Kidney epithelial cell (primary cell): ENCODE data around the gene PHPT1. TPM values are rescaled to one million over a fixed set of nuclear protein-coding genes. Genes with fewer than 3 reads are reported as not detected.

ENCODE experiments used
- DNase-seq: peaks from one replicate; pipeline ENCODE4 v3.0.0-alpha.2; 2010; ENCODE audit warnings: low read depth
- H3K27me3 ChIP-seq: 2 replicates; pipeline ENCODE4 v1.6.0; 2011; ENCODE audit warnings: low read length; ENCODE audit not compliant: control insufficient read depth, insufficient read depth
- H3K36me3 ChIP-seq: 2 replicates; pipeline ENCODE4 v1.5.1; 2011; ENCODE audit warnings: low read length; ENCODE audit not compliant: control insufficient read depth, insufficient read depth
- H3K4me3 ChIP-seq: 2 replicates; pipeline ENCODE4 v1.5.1; 2011; ENCODE audit warnings: low read depth, mild to moderate bottlenecking, control low read depth, low read length
- CTCF ChIP-seq: IDR thresholded peaks from 2 replicates; pipeline ENCODE4 v1.5.1; 2011; ENCODE audit warnings: mild to moderate bottlenecking, moderate library complexity, low read length, control low read depth, inconsistent platforms; ENCODE audit not compliant: insufficient read depth, poor library complexity, severe bottlenecking
- total RNA-seq: library from RNA; depleted of rRNA; stranded (reverse); fragments of >200 nt; gene quantifications from 2 replicates; pipeline ENCODE4 v1.2.3, GENCODE V29; 2015

Gene PHPT1
- total RNA-seq, 1 donor from 2014 or later: 129 TPM

- no peak overlapping the region for H3K4me3 ChIP-seq
- peaks cover under 1% of the 10 kb centered on the region for H3K27me3 ChIP-seq
- no peak for TF ChIP-seq CTCF
- no peak for DNase-seq
- H3K36me3 ChIP-seq: peaks cover 2% of the 10 kb centered on the region
Observed at GRCh38 chr9:136852664-136853595, 3.7 kb downstream of the PHPT1 start.

GRCh38 chr9:136853596-136854112, 4.4 kb downstream of the PHPT1 start:
- H3K36me3 ChIP-seq: peaks cover 2% of the 10 kb centered on the region
- DNase-seq: no peak
- no peaks in the 10 kb centered on the region for H3K27me3 ChIP-seq
- H3K4me3 ChIP-seq: no peak overlapping the region
- no peak for TF ChIP-seq CTCF

GRCh38 chr9:136854113-136854841, 5.1 kb downstream of the PHPT1 start:
- Histone ChIP-seq H3K27me3 (no peaks in the 10 kb centered on the region), H3K36me3 (peaks cover 2% of the 10 kb centered on the region), H3K4me3 (no peak overlapping the region)
- DNase-seq: no peak
- TF ChIP-seq CTCF: no peak

- peaks cover 2% of the 10 kb centered on the region for H3K36me3 ChIP-seq
- H3K4me3 ChIP-seq: no peak overlapping the region
- H3K27me3 ChIP-seq: no peaks in the 10 kb centered on the region
- no peak for DNase-seq
- no peak for TF ChIP-seq CTCF
Observed at GRCh38 chr9:136854842-136855460, 5.7 kb downstream of the PHPT1 start.

GRCh38 chr9:136855461-136856078, 6.4 kb downstream of the PHPT1 start:
- Histone ChIP-seq H3K36me3 (peaks cover 2% of the 10 kb centered on the region), H3K27me3 (no peaks in the 10 kb centered on the region), H3K4me3 (no peak overlapping the region)
- no peak for TF ChIP-seq CTCF
- DNase-seq: no peak
